ENCODE data around the gene SULT1A4. TPM values are rescaled to one million over a fixed set of nuclear protein-coding genes. Genes with fewer than 3 reads are reported as not detected.
"Not testable (repeated sequence)": the region's sequence is repeated elsewhere in the genome, so short reads cannot be mapped to it uniquely, and the experiment has no call there.

The SULT1A4 gene
- total RNA-seq (2021; fragmentation: NEBNext Ultra II Directional; extraction: Animal tissue kit (Norgen Biotek cat#: 25700)): 1 to 10 TPM in 1 of 6 experiments, under 1 TPM in 5; 0.35 to 2.1 (median 0.42) TPM
- long read RNA-seq: 0 reads

- H3K36me3 Mint-ChIP-seq (ENCODE audit: low read depth); H3K27ac Mint-ChIP-seq; H3K9me3 Mint-ChIP-seq; H3K27me3 Mint-ChIP-seq (ENCODE audit: insufficient read depth); H3K4me3 Mint-ChIP-seq; H3K4me1 Mint-ChIP-seq (ENCODE audit: low read depth); DNase-seq: not testable (repeated sequence)
Measured at GRCh38 chr16:29459706-29460646, at the start of gene SULT1A4. SULT1A4 (plus strand) TSS chr16:29459913; CDS start chr16:29461386, 1,473 bp downstream.

GRCh38 chr16:29423587-29423986, 36.1 kb upstream of the SULT1A4 start:
- not testable (repeated sequence) for H3K36me3 Mint-ChIP-seq (ENCODE audit: low read depth); H3K4me3 Mint-ChIP-seq; H3K4me1 Mint-ChIP-seq (ENCODE audit: low read depth); DNase-seq; H3K27me3 Mint-ChIP-seq (ENCODE audit: insufficient read depth); H3K27ac Mint-ChIP-seq; H3K9me3 Mint-ChIP-seq

GRCh38 chr16:29425390-29425789, 34.3 kb upstream of the SULT1A4 start:
- not testable (repeated sequence) for H3K4me3 Mint-ChIP-seq; H3K27me3 Mint-ChIP-seq (ENCODE audit: insufficient read depth); DNase-seq; H3K9me3 Mint-ChIP-seq; H3K27ac Mint-ChIP-seq; H3K36me3 Mint-ChIP-seq (ENCODE audit: low read depth)
- peaks cover 11% of the 10 kb centered on the region for H3K4me1 Mint-ChIP-seq (ENCODE audit: low read depth)

GRCh38 chr16:29453754-29454153, 6.0 kb upstream of the SULT1A4 start:
- not testable (repeated sequence) for H3K9me3 Mint-ChIP-seq; H3K4me3 Mint-ChIP-seq; H3K36me3 Mint-ChIP-seq (ENCODE audit: low read depth); DNase-seq; H3K27me3 Mint-ChIP-seq (ENCODE audit: insufficient read depth); H3K4me1 Mint-ChIP-seq (ENCODE audit: low read depth); H3K27ac Mint-ChIP-seq

- H3K27ac Mint-ChIP-seq; H3K27me3 Mint-ChIP-seq (ENCODE audit: insufficient read depth); DNase-seq; H3K4me3 Mint-ChIP-seq; H3K36me3 Mint-ChIP-seq (ENCODE audit: low read depth); H3K9me3 Mint-ChIP-seq; H3K4me1 Mint-ChIP-seq (ENCODE audit: low read depth): not testable (repeated sequence)
Measured at GRCh38 chr16:29454269-29454668, 5.4 kb upstream of the SULT1A4 start, which contains the start of the genes BOLA2 and SLX1B. BOLA2 (minus strand) TSS chr16:29454351; CDS start chr16:29454253, 98 bp downstream. SLX1B (plus strand) TSS chr16:29454533.

- H3K4me1 Mint-ChIP-seq (ENCODE audit: low read depth); H3K27ac Mint-ChIP-seq; DNase-seq; H3K36me3 Mint-ChIP-seq (ENCODE audit: low read depth); H3K9me3 Mint-ChIP-seq; H3K4me3 Mint-ChIP-seq; H3K27me3 Mint-ChIP-seq (ENCODE audit: insufficient read depth): not testable (repeated sequence)
Measured at GRCh38 chr16:29454828-29455227, 4.9 kb upstream of the SULT1A4 start.

GRCh38 chr16:29457660-29458059, 2.1 kb upstream of the SULT1A4 start:
- H3K4me3 Mint-ChIP-seq; H3K27me3 Mint-ChIP-seq (ENCODE audit: insufficient read depth); DNase-seq; H3K9me3 Mint-ChIP-seq; H3K36me3 Mint-ChIP-seq (ENCODE audit: low read depth); H3K4me1 Mint-ChIP-seq (ENCODE audit: low read depth); H3K27ac Mint-ChIP-seq: not testable (repeated sequence)

GRCh38 chr16:29460647-29461030, 926 bp downstream of the SULT1A4 start:
- not testable (repeated sequence) for H3K4me1 Mint-ChIP-seq (ENCODE audit: low read depth); DNase-seq; H3K36me3 Mint-ChIP-seq (ENCODE audit: low read depth); H3K27me3 Mint-ChIP-seq (ENCODE audit: insufficient read depth); H3K9me3 Mint-ChIP-seq; H3K27ac Mint-ChIP-seq; H3K4me3 Mint-ChIP-seq

GRCh38 chr16:29465985-29466824, 6.5 kb downstream of the SULT1A4 start:
- not testable (repeated sequence) for H3K27ac Mint-ChIP-seq; H3K27me3 Mint-ChIP-seq (ENCODE audit: insufficient read depth); H3K4me3 Mint-ChIP-seq; H3K4me1 Mint-ChIP-seq (ENCODE audit: low read depth); H3K36me3 Mint-ChIP-seq (ENCODE audit: low read depth); H3K9me3 Mint-ChIP-seq; DNase-seq

- not testable (repeated sequence) for H3K27me3 Mint-ChIP-seq (ENCODE audit: insufficient read depth)
Measured at GRCh38 chr16:29466904-29467303, 7.2 kb downstream of the SULT1A4 start.

GRCh38 chr16:29467654-29468366, 8.1 kb downstream of the SULT1A4 start:
- H3K9me3 Mint-ChIP-seq; H3K4me3 Mint-ChIP-seq; H3K36me3 Mint-ChIP-seq (ENCODE audit: low read depth); H3K4me1 Mint-ChIP-seq (ENCODE audit: low read depth); H3K27me3 Mint-ChIP-seq (ENCODE audit: insufficient read depth); H3K27ac Mint-ChIP-seq; DNase-seq: not testable (repeated sequence)

More at GRCh38 chr16:29466904-29467303, 7.2 kb downstream of the SULT1A4 start:
- not testable (repeated sequence) for H3K4me1 Mint-ChIP-seq (ENCODE audit: low read depth); DNase-seq; H3K9me3 Mint-ChIP-seq; H3K4me3 Mint-ChIP-seq; H3K27ac Mint-ChIP-seq; H3K36me3 Mint-ChIP-seq (ENCODE audit: low read depth)

GRCh38 chr16:29469660-29470059, 9.9 kb downstream of the SULT1A4 start:
- not testable (repeated sequence) for H3K27me3 Mint-ChIP-seq (ENCODE audit: insufficient read depth); H3K27ac Mint-ChIP-seq; H3K36me3 Mint-ChIP-seq (ENCODE audit: low read depth); H3K4me1 Mint-ChIP-seq (ENCODE audit: low read depth); H3K9me3 Mint-ChIP-seq; H3K4me3 Mint-ChIP-seq
- peak; percentile 8 for DNase-seq

GRCh38 chr16:29472065-29472464, 12.4 kb downstream of the SULT1A4 start:
- DNase-seq; H3K4me3 Mint-ChIP-seq; H3K36me3 Mint-ChIP-seq (ENCODE audit: low read depth); H3K4me1 Mint-ChIP-seq (ENCODE audit: low read depth); H3K9me3 Mint-ChIP-seq; H3K27ac Mint-ChIP-seq; H3K27me3 Mint-ChIP-seq (ENCODE audit: insufficient read depth): not testable (repeated sequence)

Measured in HFFc6 (cell line).